Measurements from ENCODE around the gene AMY1B.
"Not testable (repeated sequence)": the region's sequence is repeated elsewhere in the genome, so short reads cannot be mapped to it uniquely, and the experiment has no call there.

- TF ChIP-seq CTCF (IDR thresholded peaks at IDR 0.05; ENCODE audit: low read depth, low read length, missing input control); FOXA1 (IDR thresholded peaks at IDR 0.05): not testable (repeated sequence)
These were observed 39.3 kb upstream of the AMY1B start for GRCh38 chr1:103735334-103735733.
